NCI-H524 treated with DMSO at 0.1 percent for 48 hours (cell line): ENCODE measurements around the gene ACAA1.

Source experiments
- DNase-seq: peaks from one replicate; lab custom pipeline; 2025; lab: John Stamatoyannopoulos, UW

ACAA1 gene

DNA sequence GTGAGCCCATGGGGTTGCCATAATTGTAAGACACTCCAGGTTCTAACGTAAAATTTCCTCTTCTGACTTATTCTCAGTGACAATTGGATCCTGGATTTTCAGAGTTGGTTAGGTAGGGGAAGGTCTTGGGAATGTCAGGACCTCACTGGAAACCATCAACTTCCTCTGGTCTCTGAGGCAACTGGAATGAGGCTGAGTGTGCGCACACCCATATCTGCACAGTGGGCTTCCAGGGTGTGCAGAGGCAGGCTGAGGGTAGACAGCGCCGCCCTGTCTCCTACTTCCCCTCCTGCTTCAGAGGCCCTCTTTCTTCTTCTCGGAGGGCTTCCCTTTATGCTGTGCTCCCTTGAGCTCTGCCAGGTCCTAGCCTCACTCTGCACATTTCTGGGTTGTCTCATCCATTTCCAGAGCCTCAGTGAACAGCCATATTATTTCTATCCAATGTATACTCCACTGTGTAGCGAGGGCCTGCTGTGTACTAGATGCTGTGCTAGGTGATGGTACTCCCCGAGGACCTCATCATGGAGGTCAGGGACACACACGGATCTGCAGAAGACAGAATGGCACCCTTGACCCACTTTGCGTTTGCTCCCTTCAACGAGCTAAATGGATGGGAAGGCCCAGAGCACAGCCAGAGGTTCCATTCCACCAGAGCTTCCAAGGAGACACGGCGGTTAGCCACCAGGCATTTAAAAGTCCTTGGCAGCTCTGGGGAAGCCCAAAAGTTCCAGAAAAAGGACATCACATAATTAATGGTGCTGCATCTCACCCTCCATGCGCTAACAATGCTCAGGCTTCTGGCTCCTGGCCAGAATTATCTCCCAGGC, 18.3 kb downstream of the ACAA1 start:
- DNase-seq, result no peak

DNA sequence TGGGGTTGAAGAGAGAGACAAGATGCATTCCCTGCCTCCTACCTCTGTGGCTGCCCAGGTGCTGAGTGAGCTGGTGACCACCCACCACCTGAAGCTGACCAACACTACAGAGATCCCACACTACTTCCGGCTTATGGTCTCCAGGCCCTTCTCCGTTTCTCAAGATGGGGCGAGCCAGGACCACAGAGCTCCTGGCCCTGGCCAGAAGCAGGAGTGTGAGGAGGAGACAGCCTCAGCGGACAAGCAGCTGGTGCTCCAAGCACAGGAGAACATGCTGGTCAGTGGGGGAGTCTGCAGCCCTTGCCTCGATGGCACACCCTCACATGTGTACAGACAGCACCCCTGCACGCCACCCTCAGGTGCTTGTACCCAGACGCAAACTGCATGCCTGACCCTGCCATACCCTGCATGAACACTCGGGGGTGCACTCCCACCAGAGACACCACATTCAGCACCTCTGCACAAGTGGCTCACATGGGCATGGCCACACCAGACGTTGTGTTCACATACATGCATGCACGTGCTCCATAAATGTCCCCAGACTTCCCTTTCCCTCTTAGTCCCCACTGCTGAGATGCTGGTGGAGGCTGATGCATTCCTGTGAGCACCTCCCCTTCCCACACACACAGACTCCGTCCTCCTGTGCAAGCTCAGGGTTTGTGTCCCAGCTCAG, 19.0 kb downstream of the ACAA1 start:
- no peak for DNase-seq

DNA sequence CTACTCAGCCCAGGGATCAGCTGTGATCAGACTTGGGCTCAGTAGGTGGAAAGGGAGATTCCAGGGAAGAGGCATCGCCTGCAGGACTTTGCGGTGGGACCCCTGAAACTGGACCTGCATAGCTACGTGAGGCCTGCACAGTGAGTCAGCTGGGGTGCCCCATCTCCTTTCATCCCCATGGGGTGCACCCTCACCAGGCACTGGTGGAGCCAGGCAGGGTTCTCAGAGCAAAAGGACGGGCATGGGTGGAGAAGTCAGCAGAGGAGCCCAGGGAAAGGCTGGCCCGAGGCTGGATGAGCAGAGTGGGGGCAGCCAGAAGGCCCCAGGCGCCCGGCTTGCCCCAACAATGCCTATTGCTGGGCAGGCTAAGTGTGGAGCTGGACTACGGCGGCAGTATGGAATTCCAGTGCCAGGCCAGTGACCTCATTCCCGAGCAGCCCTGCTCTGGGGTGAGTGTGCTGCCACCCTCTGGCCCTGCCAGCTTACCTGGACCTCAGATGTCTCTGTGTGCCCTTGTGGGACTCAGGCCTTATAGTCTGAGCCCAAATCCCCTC, 19.7 kb downstream of the ACAA1 start:
- DNase-seq, result no peak

DNA sequence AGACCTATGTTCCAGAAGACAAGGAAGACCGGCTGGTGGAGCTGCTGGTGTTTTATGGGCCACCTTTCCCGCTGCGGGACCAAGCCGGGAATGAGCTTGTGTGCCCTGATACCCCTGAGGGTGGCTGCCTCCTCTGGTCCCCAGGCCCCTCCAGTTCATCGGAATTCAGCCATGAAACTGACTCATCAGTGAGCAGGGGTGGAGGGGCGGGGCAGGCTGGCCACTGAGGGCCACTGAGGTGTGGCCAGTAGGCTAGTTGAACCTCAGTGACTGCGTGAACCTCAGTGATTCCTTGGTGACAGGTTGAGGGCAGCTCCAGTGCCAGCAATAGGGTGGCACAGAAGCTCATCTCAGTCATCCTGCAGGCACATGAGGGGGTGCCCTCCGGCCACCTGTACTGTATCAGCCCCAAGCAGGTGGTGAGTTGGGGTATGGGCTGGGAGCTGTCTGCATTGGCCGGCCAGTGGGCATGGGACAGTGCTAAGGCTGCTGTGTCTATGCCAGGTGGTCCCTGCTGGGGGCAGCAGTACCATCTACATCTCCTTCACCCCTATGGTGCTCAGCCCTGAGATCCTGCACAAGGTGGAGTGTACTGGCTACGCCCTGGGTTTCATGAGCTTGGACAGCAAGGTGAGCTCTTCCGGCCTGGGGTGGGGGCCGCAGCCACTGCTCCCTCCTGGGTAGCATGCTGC, 20.3 kb downstream of the ACAA1 start:
- no peak for DNase-seq

DNA sequence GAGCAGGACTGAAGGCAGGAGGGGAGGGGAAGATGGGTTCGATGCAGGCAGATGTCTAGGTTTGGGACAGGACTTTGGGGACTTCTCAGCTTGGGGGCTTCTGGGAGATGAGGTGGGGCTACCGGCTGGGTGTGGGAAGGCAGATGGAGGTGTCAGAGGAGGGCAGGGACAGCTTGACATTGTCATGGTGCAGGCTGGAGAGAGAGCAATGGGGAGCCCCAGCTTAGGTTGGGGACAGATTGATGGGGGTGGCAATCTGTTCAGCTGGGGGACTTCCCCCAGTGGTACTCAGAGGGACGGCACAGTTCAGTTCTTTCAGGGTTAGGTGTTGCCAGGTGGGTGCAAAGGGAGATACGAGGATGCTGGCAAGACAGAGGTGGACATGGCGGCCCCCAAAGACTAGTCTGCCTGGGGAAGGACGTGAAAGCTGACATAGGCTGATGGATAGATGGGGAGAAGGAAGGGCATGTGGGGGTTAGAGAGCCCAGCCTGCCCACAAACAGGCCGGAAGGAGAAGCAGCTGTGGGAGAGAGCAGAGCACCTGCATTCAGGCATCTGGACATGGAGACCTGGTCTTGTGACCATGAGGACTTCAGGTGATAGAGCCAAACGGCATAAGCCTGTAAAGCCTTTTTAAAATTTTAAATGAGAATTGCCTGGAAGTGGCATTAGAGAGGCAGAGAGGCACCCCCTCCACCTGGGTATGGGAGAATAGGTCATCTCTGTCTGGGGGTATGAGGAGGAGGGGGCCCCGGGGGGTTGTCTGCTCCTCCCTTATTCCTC, 21.1 kb downstream of the ACAA1 start:
- DNase-seq, result no peak

DNA sequence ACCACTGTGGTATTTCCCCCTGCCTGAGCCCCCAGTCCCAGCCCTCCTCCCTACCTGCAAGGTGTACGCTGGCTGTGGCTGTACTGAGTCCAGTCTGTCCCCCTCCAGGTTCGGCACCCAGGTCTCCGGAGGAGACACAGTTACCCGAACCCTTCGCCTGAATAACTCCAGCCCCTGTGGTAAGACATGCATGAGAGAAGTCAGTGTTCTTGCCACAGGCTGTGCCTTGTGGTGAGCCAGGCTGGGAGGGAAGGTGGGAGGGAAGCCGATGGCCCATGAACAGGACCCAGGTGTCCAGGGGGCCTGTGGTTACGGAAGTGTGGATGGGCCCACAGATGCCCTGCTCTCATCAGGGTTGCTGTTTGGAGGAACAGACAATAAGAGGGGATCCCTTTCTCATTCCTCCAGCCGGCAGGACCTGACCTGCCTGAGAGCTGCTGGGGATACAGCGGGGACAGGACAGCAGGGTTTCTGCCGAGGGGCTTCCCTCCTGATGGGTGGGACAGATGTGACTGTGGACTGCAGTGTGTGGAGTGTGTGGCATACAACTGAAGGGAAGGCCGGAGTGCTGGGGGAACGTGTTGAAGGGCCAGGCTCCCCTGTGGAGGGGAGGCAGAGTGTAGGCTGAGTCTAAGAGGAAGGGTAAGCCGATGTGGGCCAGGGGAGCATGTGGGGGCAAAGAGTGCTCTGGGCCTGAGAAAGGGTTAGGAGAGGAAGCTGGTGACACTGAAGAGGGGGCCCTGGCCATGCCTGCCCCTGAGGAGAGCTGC, 21.9 kb downstream of the ACAA1 start:
- no peak for DNase-seq

DNA sequence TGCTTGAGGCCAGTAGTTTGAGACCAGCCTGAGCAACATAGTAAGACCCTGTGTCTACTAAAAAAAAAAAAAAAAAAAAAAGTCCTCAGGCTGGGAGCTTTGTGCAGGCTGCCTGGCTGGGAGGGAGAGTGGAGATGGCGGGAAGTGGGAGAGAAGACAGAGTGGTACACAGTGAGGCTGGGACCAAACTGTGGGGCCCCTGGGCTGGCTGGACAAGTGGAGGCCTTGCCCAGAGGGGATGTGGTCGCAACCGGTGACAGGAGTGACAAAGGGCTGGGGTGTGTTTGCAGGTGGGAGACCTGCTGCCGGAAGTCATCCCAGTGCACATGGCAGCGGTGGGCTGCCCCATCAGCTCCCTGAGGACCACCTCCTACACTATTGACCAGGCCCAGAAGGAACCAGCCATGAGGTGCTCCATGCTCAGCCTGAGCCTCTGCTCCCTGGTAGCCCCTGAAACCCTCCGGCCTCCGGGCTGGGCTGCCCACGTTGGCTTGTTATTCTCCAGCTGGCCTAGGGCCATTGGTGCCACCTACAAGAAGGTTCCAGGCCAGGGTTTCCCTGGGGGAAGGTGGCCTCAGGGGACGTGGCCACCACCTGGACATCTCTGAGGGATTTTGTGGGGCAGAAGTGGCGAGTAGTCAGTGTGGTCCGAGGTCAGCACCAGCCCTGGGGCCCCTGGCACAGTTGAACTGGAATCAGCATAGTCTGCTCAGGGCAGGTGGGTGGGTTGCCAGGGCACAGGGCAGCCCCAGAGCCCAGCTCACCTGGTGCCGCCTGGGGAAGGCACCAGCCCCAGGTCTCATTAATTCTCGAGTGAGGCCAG, 22.7 kb downstream of the ACAA1 start:
- no peak for DNase-seq

DNA sequence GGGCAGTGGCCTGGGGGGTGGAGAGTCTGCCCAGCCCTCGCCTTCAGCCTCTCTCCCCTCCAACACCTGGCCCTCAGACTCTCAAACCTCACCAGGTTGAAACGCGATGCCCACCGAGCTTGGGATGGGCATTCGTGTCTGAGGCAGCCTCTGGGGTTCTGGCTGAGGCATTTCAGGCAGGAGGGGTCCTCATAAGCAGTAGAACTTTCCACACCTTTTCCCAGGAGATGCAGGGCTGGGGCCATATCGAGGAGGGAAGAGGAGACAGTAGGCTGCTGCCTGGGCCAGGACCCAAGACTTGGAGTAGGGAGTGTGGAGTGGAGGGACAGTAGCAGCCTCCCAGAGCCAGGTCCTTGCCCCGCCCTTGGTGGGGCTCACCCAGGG, 24.6 kb downstream of the ACAA1 start:
- DNase-seq, result no peak

DNA sequence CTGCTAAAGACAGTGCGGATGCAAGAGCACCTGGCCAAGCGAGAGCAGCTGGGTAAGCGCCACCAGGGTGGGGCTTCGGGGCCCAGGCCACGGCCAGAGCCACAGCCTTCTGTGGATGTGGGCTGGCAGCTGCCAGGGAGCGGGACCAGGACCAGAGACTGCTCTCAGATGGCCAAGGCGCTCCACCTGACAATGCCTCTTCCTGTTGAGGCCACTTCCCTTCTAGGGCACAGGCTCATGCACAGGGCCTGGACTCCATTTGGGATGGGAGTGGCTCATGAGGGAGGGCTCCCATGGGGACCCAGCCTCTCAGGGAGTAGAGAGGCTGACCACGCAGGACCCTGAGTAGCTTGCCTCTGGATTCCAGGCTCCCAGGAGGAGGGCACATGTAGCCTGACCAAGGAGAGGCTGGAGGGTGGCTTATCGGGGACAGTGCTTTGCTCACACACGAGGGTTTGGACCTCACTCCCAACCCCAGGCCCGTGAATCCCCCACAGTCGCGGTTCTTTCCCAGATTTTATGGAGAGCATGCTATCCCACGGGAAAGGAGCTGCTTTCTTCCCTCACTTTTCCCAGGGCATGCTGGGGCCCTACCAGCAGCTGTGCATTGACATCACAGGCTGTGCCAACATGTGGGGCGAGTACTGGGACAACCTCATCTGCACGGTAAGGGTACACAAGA, 25.1 kb downstream of the ACAA1 start:
- DNase-seq, result no peak

DNA sequence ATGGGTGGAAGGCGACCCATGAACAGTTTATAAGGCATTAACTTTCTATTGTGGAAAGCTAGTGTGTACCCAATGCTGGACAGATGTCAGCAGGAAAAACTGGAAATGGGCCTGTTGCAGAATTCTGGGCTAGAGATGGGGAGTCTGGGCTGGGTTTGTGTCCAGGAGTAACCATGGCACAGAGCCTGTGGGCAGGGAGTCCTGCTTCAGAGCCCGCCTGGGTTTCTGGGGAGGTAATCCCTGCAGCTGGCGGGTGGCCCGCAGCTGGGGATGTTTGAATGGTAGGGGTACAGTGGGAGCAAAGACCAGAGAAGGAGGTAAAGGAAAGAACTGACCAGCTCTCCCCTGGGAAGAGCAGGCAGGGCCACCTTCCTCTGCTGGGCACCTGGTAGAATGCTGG, 25.7 kb downstream of the ACAA1 start:
- no peak for DNase-seq

DNA sequence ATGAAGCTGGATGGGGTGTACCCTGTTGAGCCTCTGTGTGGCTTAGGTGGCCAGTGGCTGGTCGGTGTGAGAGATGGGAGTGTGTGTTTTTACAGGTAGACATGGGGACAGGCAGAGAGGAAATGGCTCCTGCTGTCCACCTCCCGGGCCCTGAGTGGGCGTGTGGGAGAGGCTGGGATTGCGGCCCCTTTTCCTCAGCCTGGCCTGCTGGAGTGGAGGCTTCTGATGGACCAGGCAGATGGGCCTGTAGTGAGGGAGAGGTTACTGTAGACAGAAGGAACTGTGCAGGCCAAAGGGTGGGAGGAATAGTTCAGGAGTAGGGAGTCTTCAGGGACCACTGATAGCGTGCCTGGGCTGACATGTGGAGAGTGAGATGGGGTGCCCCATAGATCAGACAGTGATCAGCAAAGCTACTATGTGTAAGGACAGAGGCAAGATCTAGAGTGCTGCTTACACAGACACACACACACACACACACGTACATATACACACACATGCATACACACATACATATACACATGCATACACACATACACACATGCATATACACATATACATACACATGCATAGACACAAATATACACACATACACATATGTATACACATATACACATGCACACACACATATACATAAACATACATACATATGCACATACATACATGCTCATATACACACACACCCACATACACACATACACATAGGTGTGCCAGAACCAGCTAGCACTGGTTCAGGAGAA, 26.4 kb downstream of the ACAA1 start:
- DNase-seq, result no peak

DNA sequence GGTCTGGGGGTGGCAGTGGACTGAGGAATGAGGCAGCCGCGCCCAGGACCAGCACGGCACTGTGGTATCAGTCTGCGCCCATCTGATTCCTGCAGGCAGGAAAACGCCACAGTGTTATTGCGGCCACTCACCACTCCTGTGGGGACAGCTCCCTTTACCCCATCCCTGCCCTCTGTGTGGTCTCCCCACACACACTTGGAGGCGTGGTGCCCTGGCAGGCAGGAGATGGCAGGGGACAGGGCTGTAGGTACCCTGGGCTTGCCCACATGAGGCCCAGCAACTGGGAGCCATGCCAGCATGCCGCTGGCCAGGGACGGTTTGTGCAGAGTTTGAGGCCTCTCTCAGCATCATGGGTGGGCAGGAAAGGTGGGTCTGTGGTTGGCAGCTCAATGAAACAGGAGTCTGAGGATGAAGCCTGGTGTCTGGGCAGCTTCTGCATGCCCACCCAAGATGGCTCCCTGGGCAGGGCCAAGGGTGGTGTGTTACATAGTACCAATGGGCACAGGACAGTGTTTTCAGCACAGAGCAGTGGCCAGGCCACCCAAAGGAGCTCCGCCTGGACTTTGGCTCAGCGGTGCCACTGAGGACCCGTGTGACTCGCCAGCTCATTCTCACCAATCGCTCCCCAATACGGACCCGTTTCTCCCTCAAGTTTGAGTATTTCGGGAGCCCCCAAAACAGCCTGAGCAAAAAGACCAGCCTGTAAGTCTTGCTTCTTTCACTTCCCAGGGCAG, 27.2 kb downstream of the ACAA1 start:
- DNase-seq, result no peak

DNA sequence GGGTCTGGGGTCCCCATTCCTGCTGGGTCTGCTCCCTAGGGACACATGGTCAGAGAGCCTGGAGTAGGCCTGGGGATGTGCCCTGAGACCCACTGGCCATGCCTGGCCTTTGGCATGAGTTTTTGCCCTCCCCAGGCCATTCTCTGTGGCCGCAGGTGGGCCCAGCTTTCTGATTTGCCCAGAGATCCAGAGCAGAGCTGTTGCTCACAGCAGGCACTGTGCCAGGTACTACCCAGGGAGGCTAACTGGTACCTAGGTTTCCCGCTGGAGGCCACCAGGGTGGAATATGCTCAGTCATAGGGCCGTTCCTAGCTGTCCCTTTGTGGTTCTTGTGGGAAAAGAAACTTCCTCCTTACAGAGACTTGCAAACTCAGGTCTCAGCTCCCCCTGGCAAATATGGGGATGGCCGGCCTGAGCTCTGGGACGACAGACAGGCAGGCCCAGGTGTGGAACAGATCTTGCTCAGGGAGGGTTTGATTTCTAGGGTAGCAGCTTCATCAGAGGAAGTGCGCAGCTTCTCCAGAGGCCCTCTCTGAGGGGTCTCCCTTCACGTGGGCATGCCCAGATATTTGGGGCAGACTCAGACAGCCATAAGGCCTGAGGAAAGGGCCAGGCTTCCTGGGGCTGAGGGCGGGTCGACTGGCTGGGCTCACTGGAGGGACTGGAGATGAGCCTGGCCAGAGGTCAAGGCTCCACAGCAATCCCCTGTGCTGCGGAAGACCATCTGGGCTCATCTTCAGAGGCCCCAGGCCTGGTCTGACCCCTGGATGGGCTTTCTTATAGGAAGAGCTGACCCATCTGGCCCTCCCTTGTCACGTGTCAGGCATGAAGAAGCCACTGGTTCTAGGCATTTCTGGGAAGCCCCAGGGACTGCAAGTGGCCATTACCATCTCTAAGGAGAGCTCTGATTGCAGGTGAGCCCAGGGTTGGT, 28.0 kb downstream of the ACAA1 start:
- DNase-seq, result no peak

DNA sequence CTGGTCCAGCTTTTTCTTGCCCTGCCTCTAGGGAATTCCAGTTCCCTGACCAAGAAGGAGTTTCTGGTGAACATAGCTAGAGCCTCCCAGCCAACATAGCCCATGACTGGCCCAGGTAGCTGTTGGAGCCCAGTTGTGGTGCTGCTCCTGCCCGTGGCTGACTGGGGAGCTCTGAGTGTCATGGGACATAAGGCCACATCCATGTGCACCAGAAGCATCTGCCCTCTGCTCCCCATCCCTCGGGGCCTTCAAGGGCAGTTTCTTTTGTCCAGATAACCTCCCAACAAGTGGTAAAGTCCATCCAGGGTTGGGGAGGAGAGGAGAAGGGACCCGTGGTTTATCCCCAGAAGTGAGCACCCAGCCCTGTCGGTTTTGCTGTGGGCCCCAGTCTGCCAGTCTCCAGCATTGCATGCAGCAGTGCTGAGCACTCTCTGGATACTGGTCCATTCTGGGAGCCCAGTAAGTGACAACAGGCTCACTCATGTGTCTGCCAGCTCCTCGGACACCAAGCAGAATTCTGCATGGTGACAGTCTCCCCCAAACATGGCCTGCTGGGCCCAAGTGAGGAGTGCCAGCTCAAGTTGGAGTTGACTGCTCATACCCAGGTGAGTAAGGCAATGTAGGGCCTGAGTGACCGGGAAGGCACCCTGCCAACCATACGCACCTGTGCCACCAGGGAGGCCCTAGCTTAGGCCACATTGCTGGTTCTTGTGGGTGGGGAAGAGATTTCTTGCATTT, 28.8 kb downstream of the ACAA1 start:
- no peak for DNase-seq

DNA sequence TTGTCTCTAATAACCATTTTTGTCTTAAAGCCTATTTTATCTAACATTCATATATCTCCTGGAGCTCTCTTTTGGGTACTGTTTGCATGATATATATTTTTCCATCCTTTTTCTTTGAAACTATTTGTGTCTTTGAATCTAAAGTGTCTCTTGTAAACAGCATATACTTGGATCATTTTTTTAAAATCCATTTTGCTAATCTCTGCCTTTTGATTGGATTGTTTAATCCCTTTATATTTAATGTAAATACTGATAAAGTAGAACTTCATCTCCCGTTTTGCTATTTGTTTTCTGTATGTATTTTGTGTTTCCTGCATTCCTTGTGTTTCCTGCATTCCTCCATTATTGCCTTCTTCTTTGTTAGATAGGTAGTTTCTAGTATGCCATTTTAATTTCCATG, 31.4 kb downstream of the ACAA1 start:
- no peak for DNase-seq

DNA sequence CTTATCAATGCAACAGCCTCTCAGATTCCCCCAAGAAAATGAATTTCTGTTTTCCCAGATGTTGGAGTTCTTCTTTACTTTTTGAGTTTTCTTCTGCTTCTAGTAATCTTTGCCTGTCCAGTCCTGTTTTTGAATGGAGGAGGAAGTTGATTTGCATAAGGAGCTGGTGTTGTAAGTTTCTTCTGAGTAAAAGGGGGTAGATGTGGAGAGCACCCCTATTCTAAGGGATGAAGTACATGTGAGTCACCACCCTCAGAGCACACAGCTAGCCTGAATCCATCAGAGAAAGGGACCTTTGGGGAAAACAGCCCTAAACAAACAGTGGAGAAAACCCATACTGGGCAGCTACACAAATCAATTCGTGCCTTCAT, 34.5 kb downstream of the ACAA1 start:
- DNase-seq, result no peak
